ENCODE results near the gene GAS6. TPM values are rescaled to one million over a fixed set of nuclear protein-coding genes. Genes with fewer than 3 reads are reported as not detected.

Gene GAS6
- total and polyA plus RNA-seq, 2 donors, result 55.1 to 327 TPM

- peak; percentile 8 for DNase-seq (ENCODE audit: extremely low spot score)
- H3K4me3 ChIP-seq (ENCODE audit: low read depth, low read length), result no peak overlapping the region
- no peaks in the 10 kb centered on the region for H3K4me1 ChIP-seq (ENCODE audit: insufficient read depth)
- WGBS, result 69% methylated on average over 9 of the region's 9 CpGs
- H3K27ac ChIP-seq (ENCODE audit: low read depth), result no peak overlapping the region
- no peaks in the 10 kb centered on the region for H3K36me3 ChIP-seq (ENCODE audit: insufficient read depth)
These were observed 89.4 kb downstream of the GAS6 start for GRCh38 chr13:113774177-113775107.

- Histone ChIP-seq H3K4me1 (ENCODE audit: insufficient read depth) (no peaks in the 10 kb centered on the region), H3K4me3 (ENCODE audit: low read depth, low read length) (no peak overlapping the region), H3K27ac (ENCODE audit: low read depth) (no peak overlapping the region), H3K36me3 (ENCODE audit: insufficient read depth) (no peaks in the 10 kb centered on the region)
- no peak for DNase-seq (ENCODE audit: extremely low spot score)
- 66% methylated on average over 4 of the region's 4 CpGs for WGBS
These were observed 92.1 kb downstream of the GAS6 start for GRCh38 chr13:113771709-113772331.

GRCh38 chr13:113770937-113771336 lies 92.9 kb downstream of the GAS6 start:
- Histone ChIP-seq H3K4me3 (ENCODE audit: low read depth, low read length) (no peak overlapping the region), H3K27ac (ENCODE audit: low read depth) (no peak overlapping the region), H3K4me1 (ENCODE audit: insufficient read depth) (no peaks in the 10 kb centered on the region), H3K36me3 (ENCODE audit: insufficient read depth) (no peaks in the 10 kb centered on the region)
- 93% methylated on average over 5 of the region's 5 CpGs for WGBS
- DNase-seq (ENCODE audit: extremely low spot score), result no peak

Other genes with a start within 250 kb of the GAS6 start
- not detected for gene ATP4B, start 205.9 kb downstream of the GAS6 start, total RNA-seq
- not detected for gene ATP4B, start 205.9 kb downstream of the GAS6 start, polyA plus RNA-seq
- 0.05 TPM for gene GRK1, start 196.9 kb downstream of the GAS6 start, total RNA-seq
- gene GRK1, start 196.9 kb downstream of the GAS6 start, polyA plus RNA-seq, result 0.03 TPM
- 4.9 TPM for gene TMEM255B, start 104.8 kb downstream of the GAS6 start, total RNA-seq
- gene TMEM255B, start 104.8 kb downstream of the GAS6 start, polyA plus RNA-seq, result 17.5 TPM
- gene C13orf46, start 110.0 kb upstream of the GAS6 start, total RNA-seq, result 0.85 TPM
- 0.38 TPM for gene C13orf46, start 110.0 kb upstream of the GAS6 start, polyA plus RNA-seq